GM19328 (cell line): ENCODE results near the gene ANXA6.

Experiments
- ATAC-seq: cut with Tn5 transposase; IDR thresholded peaks from one replicate; pipeline ENCODE4 v1.9.1; 2021; ENCODE audit warnings: mild to moderate bottlenecking, moderate library complexity; ENCODE audit not compliant: unreplicated experiment

ANXA6 gene

GRCh38 chr5:151084363-151084762, 73.2 kb downstream of the ANXA6 start:
- no peak for ATAC-seq

DNA sequence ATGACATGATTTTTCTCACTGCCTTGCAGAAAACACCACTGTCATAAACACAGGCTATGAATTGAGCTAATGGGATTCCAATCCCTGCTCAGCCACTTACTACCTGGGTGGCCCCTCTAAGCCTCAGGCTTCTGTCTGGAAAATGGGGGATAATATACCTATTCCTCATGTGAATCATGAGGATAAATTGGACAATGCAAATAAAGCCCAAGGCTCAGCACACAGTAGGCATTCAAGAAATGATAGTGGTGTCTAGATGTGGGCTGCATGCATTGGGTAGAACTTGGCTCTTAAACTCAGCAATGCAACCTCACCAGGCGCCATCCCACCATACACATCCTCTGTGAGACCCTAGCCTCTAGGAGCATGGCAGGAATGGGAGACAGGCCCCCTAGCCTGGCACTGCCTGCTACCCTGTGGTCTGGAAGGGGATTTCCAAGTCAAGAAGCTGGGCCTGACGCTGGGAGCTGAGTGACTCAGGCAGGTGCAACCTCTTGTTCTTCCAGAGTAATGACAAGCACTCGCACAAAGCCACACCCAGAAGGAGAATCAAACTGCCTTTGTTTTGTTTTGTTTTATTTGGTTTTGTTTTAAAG, 74.4 kb downstream of the ANXA6 start:
- no peak for ATAC-seq

DNA sequence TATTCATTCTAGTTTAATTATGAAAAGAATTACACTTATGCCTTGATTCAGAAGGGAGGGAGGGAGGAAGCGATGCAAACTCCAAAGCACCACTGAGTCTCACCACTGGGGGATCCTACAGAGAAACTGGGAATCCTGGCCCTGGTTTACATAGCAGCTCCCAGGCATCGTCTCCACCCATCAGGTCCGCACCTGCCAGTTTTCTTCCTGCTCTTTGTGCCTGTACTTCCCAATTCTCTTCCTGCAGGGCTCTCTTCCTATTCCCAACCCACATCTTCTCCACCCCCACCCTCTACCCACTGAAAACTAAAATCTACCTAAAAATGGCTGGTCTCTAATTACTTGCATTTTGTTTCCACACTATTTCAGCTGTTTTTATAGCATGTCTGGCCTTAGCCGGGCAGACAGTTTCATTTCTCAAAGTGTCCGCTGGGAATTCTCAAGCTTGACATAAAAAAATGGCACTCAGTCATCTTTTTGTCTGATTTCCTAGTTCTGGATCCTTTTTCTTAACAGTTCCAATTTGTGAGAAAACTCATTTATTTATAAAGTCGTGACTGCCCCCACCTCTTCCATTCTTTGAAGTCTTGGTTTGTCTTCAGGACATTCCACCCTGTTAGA, 75.2 kb downstream of the ANXA6 start:
- no peak for ATAC-seq

GRCh38 chr5:151081431-151082281, 75.9 kb downstream of the ANXA6 start:
- no peak for ATAC-seq

DNA sequence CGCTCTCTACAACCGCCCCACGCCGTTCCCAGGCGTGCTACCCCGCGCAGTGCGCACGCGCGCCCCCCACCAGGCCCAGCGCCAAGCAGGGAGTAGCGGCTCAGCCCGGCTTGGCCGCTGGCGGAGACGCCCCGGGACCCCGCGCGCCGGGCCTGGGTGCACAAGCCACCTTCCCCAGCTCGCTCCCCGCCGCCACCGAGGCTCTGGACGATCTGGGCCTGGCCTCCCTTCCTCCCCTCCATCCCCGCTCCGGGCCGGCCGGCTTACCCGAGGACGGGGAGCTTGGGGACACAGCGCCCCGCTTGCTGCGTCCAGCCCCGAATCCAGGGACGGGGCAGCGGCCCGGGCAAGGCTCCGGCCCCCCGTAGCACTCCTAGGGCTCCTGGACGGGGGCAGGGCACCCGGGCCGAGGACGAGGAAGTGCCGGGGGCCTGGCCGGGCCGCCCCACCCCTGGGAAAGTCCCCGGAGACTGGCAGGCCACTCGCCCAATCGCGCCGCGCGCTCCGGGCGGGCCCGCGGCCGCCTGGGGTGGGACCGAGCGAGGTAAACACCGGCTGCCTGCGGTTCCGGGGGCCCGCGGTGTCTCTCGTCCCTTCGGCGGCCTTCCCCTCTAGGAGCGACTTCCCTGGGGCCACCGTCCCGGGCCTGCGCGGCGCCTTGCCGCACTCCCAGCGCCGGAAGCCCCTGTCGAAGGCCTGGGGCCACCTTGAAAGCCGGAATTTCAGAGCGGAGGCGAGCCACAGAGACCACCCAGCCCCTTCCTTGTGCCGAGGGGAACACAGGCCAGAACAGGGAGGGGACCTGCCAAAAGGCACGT, 76.8 kb downstream of the ANXA6 start, which contains the start of gene TNIP1:
TNIP1 (minus strand) TSS at position 422 of the 818 bp plus-strand sequence. CDS start 15,939 bp downstream, outside the sequence.
- ATAC-seq, result peak; percentile 82

- no peak for ATAC-seq
These were observed 77.6 kb downstream of the ANXA6 start for GRCh38 chr5:151079838-151080612.

DNA sequence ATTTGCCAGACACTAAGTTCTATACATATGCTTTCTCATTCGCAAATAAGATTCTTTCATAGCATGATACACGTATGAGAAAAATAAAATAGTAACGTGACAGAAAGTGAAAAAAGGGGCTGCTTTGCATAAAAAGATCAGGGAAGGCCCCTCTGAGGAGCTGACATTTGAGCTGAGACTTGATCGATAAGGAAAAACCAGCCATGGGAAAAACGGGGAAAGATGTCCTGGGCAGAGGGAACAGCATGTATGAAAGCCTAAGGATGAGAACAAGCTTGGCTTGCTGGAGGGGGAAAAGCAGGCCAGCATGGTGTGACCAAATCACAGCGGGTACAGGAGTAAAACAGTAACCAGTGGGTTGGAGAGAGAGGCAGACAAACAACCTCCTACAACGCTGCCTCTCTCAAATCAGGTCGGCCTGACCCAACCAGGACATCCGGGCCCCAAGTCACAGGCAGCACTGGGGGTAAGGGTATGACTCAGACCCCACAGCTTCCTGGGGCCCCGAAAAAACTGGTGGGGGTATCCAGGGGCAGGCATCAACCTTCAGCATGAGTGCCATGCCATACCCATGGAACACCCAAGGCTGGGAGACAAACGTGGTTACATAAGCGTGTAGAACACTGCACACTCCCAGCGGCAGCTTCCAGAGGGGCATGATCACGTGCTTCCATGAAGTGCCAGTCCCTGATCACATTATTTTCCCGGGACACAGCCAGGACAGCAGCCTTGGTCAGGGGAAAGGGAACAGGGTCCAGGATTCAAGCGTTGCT, 78.9 kb downstream of the ANXA6 start:
- ATAC-seq, result peak; percentile 38

- no peak for ATAC-seq
These were observed 79.6 kb downstream of the ANXA6 start for GRCh38 chr5:151077967-151078366.

GRCh38 chr5:151077419-151077818, 80.2 kb downstream of the ANXA6 start:
- no peak for ATAC-seq

- no peak for ATAC-seq
These were observed 81.0 kb downstream of the ANXA6 start for GRCh38 chr5:151076616-151077015.

DNA sequence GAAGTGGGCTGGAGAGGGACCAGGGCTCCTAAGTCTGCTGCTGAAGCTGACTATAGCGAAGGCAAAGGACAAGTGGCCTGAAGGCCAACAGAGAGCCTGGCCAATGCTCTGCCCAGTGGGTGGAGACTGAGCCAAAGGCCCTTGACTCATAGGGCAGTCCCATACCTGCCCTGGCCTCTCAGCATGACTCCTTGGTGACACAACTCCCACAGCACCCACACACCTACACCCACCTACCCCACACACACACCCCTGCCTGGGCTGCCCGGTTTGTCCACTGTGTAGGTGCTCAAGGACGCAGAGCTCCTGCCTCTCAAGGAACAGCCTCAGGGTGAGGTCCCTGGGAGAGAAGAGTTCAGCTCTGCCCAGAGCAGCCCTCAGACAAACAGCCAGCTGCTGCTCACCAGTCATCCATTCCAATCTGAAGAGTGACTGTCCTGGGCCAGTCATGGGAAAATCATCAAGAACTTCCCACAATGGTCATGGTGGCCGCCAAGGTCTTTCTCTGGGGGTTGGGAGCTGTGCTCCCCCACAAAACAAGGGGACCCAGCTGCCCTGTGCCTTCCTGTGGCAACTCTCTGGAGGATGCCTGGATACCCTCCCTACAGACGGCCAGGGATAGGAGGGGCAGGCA, 81.8 kb downstream of the ANXA6 start:
- ATAC-seq, result no peak

DNA sequence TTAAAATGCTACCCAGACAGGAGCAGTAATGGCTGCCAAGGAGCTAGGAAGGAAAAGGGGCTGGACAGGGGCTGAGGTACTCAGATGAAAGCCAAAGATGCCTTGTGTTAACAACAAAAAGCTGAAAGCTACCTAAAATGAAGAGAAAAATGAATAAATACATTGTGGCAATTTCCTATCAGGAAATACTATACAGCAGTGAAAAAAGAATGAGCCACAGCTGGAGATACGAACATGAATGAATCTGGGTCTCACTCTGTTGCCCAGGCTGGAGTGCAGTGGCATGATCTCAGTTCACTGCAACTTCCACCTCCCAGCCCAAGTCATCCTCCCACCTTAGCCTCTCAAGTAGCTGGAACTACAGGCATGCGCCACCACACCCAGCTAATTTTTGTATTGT, 83.0 kb downstream of the ANXA6 start:
- no peak for ATAC-seq

DNA sequence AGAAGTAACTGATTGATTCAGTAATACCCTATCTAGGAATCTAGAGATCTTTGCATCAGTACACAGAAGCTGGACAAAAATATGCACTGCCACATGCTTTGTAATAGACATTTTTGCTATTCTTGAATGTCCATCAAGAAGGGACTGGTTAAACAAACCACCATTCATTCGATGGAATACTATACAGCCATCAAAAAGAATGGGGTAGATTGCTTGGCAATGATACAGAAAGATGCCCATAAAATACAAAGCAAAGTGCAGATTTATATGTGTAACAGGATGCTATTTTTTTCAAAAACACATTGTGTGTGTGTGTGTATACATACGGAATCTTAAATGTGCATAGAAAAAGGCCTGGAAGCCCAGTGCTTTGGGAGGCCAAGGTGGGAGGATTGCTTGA, 84.3 kb downstream of the ANXA6 start:
- ATAC-seq, result no peak

DNA sequence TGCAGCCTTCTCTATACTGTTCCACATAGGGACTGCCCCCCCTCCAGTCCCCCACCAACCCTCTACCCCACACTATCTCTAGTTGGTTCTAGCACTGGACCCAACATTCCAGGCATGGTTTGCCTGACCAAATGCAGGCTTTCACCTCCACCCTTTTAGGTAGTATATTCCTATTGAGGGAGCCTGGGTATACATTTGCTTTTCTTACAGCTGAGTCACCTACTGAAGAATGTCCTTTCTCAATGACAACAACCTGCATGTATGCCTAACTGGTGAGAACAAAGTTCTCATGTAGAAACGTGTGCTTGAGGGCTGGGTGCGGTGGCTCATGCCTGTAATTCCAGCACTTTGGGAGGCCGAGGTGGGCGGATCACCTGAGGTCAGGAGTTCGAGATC, 85.0 kb downstream of the ANXA6 start:
- no peak for ATAC-seq

DNA sequence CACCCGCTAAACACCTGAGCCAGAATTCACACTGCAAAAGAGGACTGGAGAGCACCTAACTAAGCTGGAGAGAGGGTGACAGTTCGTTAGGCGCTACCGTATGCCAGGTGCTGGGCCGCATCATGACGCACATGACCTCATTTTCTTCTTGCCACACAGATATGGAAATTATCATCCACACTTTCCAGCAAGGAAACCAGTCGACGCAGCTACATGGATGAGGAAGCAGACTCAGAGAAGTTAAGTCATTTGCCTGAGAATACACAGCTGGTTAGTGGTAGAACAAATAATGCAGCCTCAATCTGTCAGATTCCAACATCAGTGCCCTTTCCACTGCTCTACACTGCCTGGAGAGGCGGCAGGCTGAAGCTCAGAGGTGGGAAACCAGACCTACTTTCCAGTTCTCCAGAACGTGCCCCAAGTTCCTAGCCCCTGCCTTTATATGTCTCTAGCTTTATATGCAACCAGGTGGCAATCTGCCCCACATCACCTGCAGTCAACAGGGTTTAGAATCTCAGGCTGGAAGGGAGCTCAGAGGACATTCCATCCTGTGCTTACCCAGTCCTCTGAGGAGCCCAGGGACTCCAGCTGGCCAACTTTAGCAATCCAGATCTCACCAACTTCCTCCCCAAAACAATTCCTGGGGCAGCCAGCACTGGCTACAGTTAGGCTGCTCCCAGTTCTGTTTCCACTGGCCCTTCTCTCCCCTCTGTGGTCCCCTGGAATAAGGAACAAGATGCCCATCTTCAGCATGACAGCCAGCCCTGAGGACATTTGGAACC, 85.5 kb downstream of the ANXA6 start:
- ATAC-seq, result no peak

DNA sequence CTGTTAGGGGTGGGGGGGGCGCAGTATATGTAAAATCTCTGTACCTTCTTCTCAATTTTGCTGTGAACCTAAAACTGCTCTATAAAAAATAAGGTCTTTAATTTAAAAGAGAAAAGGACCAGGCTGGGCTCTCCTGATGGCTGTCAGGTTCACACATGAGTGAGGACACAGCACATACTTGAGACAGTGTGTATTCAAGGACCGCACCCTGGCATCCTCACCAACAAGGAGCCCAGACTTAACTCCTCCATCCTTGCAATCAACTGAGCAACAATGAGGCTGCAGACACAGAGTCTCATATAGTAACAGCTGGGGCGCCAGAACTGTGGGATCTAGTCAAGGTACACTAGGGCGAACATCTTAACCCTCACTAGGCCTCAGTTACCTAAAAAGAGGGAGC, 86.6 kb downstream of the ANXA6 start:
- ATAC-seq, result no peak

- no peak for ATAC-seq
These were observed 87.1 kb downstream of the ANXA6 start for GRCh38 chr5:151070449-151070848.

GRCh38 chr5:151068433-151069197, 89.0 kb downstream of the ANXA6 start:
- ATAC-seq, result peak; percentile 59
